Kidney tubule cell (primary cell): ENCODE measurements around the gene STUB1.

Experiments
- DNase-seq: peaks from one replicate; pipeline ENCODE4 v3.0.0-alpha.2; 2018; ENCODE audit warnings: low spot score

The STUB1 gene

GRCh38 chr16:679814-680624 is at the start of gene STUB1:
Gene STUB1, plus strand, starts transcription at chr16:680410. Its CDS starts 116 bp downstream, at chr16:680526.
- peak; percentile 84 for DNase-seq

- DNase-seq, result peak; percentile 41
Measured at GRCh38 chr16:630815-631405, 49.3 kb upstream of the STUB1 start, which contains the start of gene WFIKKN1. Gene WFIKKN1, plus strand, starts transcription at chr16:630985. Its CDS starts 269 bp downstream, at chr16:631254.

- DNase-seq, result no peak
Measured at GRCh38 chr16:631808-632358, 48.3 kb upstream of the STUB1 start.

- DNase-seq, result no peak
Measured at GRCh38 chr16:632486-633335, 47.5 kb upstream of the STUB1 start.

- DNase-seq, result no peak
Measured at GRCh38 chr16:633336-634050, 46.7 kb upstream of the STUB1 start.

GRCh38 chr16:634051-634670 is 46.0 kb upstream of the STUB1 start:
- no peak for DNase-seq

GRCh38 chr16:634996-635395 is 45.2 kb upstream of the STUB1 start:
- DNase-seq, result no peak

GRCh38 chr16:635573-636205 is 44.5 kb upstream of the STUB1 start:
- no peak for DNase-seq

GRCh38 chr16:636206-637080 is 43.8 kb upstream of the STUB1 start, which contains the start of gene METTL26:
Gene METTL26, minus strand, starts transcription at chr16:636305. Its CDS starts 15 bp downstream, at chr16:636290.
- DNase-seq, result peak; percentile 95

GRCh38 chr16:637081-638018 is 42.9 kb upstream of the STUB1 start:
- peak; percentile 84 for DNase-seq

- no peak for DNase-seq
Measured at GRCh38 chr16:638034-638543, 42.1 kb upstream of the STUB1 start.

GRCh38 chr16:638836-639235 is 41.4 kb upstream of the STUB1 start:
- no peak for DNase-seq

- DNase-seq, result no peak
Measured at GRCh38 chr16:640614-641013, 39.6 kb upstream of the STUB1 start.

GRCh38 chr16:641326-642188 is 38.7 kb upstream of the STUB1 start, which contains the start of gene MCRIP2:
Gene MCRIP2, plus strand, starts transcription at chr16:641828. Its CDS starts 164 bp downstream, at chr16:641992.
- DNase-seq, result peak; percentile 86

- DNase-seq, result peak; percentile 58
Measured at GRCh38 chr16:642189-643049, 37.8 kb upstream of the STUB1 start.

GRCh38 chr16:643050-643368 is 37.2 kb upstream of the STUB1 start:
- DNase-seq, result no peak
